ENCODE results near the gene PAPOLA.

DNA sequence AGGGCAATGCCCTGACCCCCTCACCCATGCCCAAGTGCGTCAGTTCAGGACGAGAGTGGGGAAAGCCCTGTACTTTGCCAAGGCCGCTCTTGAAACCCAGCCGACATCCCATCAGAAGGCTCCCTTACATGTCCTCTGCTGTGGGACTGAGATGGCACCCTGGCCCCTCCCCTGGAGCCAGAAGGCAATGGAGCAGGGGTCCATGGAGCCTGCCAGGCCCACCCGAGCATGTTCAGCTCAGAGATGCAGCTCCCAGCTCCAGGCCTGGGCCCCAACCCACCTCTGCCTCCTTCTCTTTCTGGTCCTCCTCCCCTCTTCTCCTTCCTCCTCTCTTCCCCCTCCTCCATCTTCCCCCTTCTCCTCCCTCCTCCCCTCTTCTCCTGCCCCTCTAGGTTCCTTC lies 95.5 kb downstream of the PAPOLA start:
- no peak for TF ChIP-seq FOXP2 (optimal IDR thresholded peaks at IDR 0.05; ENCODE audit: borderline replicate concordance, extremely low read depth, extremely low read length, insufficient read depth)
- no peak for TF ChIP-seq SIN3A (IDR thresholded peaks at IDR 0.05; ENCODE audit: borderline replicate concordance, insufficient read depth, low read length)
- TF ChIP-seq REST (IDR thresholded peaks at IDR 0.05; ENCODE audit: insufficient read depth in 1 of 2, low read depth in 2 of 2, low read length in 2 of 2) = no peak
- no peak for TF ChIP-seq TAF1 (IDR thresholded peaks at IDR 0.05; ENCODE audit: borderline replicate concordance, insufficient read depth, low read length)
- no peak for TF ChIP-seq POLR2AphosphoS5 (IDR thresholded peaks at IDR 0.05; ENCODE audit: low read depth, low read length)

Data from PFSK-1 (cell line).